ENCODE measurements around the gene PSEN2. TPM values are rescaled to one million over a fixed set of nuclear protein-coding genes. Genes with fewer than 3 reads are reported as not detected.

The PSEN2 gene
- total and polyA plus RNA-seq, 9 of the 15 experiments (the other 6 are each of a cell fraction or from before 2014, with no cell fraction given), result 2.3 to 21.5 (median 13.7) TPM

GRCh38 chr1:226820941-226821718, 49.3 kb upstream of the PSEN2 start:
- in situ Hi-C loops (cut with MboI), result no loop called here
- no peak for FAIRE-seq
- no TSS peak for BruUV-seq (replicated peaks)
- TF ChIP-seq ZNF318 (IDR thresholded peaks at IDR 0.05; ENCODE audit: borderline replicate concordance in 1 of 2, low read depth in 1 of 2) (0 out of 4 replicates have a peak, but pooled peaks of 1 of the 2 experiments have one; percentile 44), ZNF507 (tag; conservative IDR thresholded peaks at IDR 0.05) (no peak), ATF7 (IDR thresholded peaks at IDR 0.05) (peak; percentile 83; the same call in 1 of the 2 replicates), RCOR1 (IDR thresholded peaks at IDR 0.05; ENCODE audit: borderline replicate concordance in 1 of 2, low read depth in 2 of 2, low read length in 2 of 2) (peak in 1 of 2 experiments; percentile 48; a peak in 1 of 4 replicates), KLF6 (CRISPR knock-in tag; IDR thresholded peaks at IDR 0.05; ENCODE audit: borderline replicate concordance) (no peak), KDM1A (IDR thresholded peaks at IDR 0.05) (peak; percentile 48 to 67; a peak in 3 of 4 replicates), JUN (IDR thresholded peaks at IDR 0.05; ENCODE audit: borderline replicate concordance, low read depth, low read length) (peak; percentile 81), JUN (CRISPR knock-in tag; IDR thresholded peaks at IDR 0.05; ENCODE audit: borderline replicate concordance) (no peak), BHLHE40 (IDR thresholded peaks at IDR 0.05; ENCODE audit: low read length) (peak; percentile 79), PKNOX1 (IDR thresholded peaks at IDR 0.05) (0 out of 2 replicates have a peak, but pooled peaks have one; percentile 58), CBFA2T3 (IDR thresholded peaks at IDR 0.05) (peak; percentile 67), RNF2 (IDR thresholded peaks at IDR 0.05) (no peak), ARID1B (IDR thresholded peaks at IDR 0.05) (peak; percentile 41; the same call in 1 of the 2 replicates)

More at GRCh38 chr1:226820941-226821718, 49.3 kb upstream of the PSEN2 start:
- no peak overlapping the region for H2AFZ ChIP-seq (ENCODE audit: low read depth, low read length)
- H3K9ac ChIP-seq (ENCODE audit: insufficient read depth in 1 of 2, low read depth in 2 of 2, low read length in 2 of 2), result no peak overlapping the region; a peak in 1 of 4 replicates
- H3K27me3 ChIP-seq (ENCODE audit: control insufficient read depth in 2 of 2, insufficient read depth in 2 of 2, low read length in 2 of 2), result peaks cover 70 to 75% of the 10 kb centered on the region in 2 experiments
- H3K4me1 ChIP-seq (replicated peaks in 1 of 2; ENCODE audit: control insufficient read depth in 2 of 2, insufficient read depth in 2 of 2, low read length in 2 of 2), result no peaks in the 10 kb centered on the region
- H3K9me1 ChIP-seq (ENCODE audit: control insufficient read depth, insufficient read depth, low read length), result no peaks in the 10 kb centered on the region
- H3K4me2 ChIP-seq (ENCODE audit: insufficient read depth, low read length), result no peak overlapping the region
- H3K36me3 ChIP-seq (ENCODE audit: control insufficient read depth, insufficient read depth, low read length), result no peaks in the 10 kb centered on the region
- no peaks in the 10 kb centered on the region for H3K79me2 ChIP-seq (ENCODE audit: control insufficient read depth, insufficient read depth, low read length)
- ChIA-PET POLR2A (interaction anchor here (0.6 to 1.5 kb wide), 5 partner anchors 16 to 638 kb away, joined by 3 to 4 read pairs (median 3); no protein-coding TSS in a partner anchor), CTCF (ENCODE audit: low intra/inter-chr PET ratio) (no interaction called here)
- H4K20me1 ChIP-seq (replicated peaks; ENCODE audit: control insufficient read depth, insufficient read depth, low read length), result no peaks in the 10 kb centered on the region
- no peak overlapping the region for H3K4me3 ChIP-seq
- ATAC-seq, result peak; percentile 68
- DNase-seq (ENCODE audit: extremely low read depth in 1 of 4, low spot score in 3 of 4), result peak in 3 of 4 experiments; percentile 26 to 32 (median 28)
- no peaks in the 10 kb centered on the region for H3K9me3 ChIP-seq (replicated peaks; ENCODE audit: control insufficient read depth, insufficient read depth, low read depth, low read length)
- WGBS (ENCODE audit: insufficient coverage, low coverage, missing lambda C conversion rate), result 3% methylated on average over 8 of the region's 8 CpGs
- H3K27ac ChIP-seq (ENCODE audit: extremely low read depth, low read depth, low read length), result no peak overlapping the region; the same call in 2 of the 3 replicates
- intact Hi-C loops (cut with micrococcal nuclease), result loop anchor here (10.0 kb wide), 1 partner anchor 396 kb away; no protein-coding TSS in a partner anchor
